Measurements from ENCODE around the gene INHBA.
A peak's percentile ranks its signal among the peaks of the same experiment; 100 is the strongest.

The INHBA gene

DNA sequence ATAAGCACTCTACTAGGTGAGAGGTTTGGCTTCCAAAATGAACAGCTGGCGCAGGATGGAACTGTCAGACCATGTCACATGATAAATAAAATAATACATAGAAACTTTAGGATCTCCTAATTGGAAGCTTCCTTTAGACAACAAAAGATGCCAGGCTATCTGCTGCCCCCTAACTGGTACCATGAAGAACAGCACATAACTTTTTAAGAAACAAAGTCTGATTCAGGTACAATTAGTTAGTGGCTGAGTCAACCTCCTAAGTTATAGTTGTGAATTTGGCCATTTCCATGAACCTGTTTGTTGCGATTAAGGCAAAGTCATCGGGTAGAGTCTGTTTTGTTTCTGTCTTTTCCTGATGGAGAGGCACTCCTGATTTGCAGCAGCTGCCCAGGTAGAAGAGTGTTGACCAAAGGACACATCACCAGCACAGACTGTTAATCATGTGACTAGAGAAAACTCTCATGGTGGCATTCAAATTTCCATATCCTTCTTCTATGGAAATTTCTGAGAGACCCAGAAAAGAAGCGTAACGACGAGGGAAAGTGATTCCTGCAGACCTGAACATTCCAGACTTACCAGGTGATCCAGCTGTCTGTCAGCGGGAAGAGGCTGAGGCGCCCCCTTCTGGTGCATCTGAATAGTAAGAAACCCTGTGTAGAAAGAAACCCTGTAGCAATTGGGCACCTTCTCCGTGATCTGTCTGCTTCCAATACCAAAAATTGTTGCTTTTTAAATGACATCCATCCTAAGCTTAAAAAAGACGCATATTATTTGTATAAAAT, 8.6 kb upstream of the INHBA start:
- DNase-seq (ENCODE audit: low spot score) = no peak

DNA sequence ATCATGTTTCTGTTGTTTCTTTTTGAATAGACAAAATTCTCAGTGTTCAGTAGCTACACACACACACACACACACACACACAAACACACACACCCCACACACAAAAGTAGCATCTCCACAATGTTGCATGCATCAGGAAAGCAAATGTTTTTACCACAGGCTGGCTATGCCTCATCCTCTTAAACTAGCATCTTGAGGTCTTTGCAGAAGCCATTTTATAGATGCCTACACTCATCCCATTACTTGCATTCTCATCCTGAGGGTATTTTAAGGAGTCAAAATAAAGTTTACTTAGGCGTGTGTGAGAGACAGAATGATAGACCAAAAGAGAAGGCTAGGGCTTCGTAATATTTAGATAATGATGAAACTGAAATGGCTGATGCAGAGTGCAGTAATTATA, 7.9 kb upstream of the INHBA start:
- DNase-seq (ENCODE audit: low spot score) = no peak

DNA sequence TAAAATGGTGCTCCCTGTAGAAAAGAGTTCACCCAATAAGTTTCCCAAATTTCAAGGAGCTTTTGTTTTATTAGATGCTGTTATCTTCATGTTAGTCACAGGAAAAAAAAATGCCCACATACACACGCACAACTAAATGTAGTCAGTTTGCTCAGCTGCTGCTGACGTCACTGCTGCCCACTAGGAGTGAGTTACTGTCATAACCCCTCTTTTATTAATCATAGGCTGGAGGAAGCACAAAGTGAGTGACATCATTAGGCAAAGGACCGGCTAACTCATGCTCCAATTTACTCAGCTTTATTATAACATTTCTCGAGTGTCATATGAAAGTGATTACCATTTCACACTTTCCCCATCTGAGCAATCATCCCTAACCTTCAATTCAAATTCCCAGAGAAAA, 6.7 kb upstream of the INHBA start:
- no peak for DNase-seq (ENCODE audit: low spot score)

DNA sequence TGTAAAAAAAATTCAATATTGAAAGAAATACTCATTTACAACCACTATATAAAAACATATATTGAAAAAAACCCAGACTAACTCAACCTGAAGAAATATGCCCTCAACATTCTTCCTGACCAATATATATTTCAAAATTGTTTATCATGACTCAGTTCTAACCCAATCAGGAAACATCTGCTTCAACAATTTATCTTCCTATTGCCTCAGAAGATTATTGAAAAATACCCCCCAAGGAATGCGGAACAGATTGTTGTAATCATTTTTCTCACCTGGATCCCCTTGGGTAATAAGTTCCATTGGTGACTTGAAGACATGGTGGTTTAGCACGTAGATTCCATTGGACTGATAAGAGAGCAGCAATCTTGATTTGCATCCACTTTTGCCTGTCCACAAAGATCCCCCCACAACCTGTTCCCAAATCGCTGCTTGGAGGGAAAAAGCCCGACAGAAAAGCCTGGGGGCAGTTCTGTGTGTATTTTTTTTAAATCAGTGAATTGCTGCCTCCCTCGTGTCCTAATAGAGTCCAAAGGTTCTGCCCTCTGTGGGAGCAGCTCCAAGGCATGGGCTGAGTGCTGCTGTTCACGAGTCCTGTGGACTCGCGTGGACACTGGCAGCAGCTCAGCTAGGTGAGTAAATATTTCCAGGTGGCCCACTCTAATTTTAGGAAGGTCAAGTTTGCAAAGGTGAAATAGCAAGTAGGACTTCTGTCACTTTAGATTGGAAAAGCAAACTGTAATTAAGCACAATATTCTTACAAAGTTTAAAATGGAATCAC, 5.9 kb upstream of the INHBA start:
- DNase-seq (ENCODE audit: low spot score) = no peak

DNA sequence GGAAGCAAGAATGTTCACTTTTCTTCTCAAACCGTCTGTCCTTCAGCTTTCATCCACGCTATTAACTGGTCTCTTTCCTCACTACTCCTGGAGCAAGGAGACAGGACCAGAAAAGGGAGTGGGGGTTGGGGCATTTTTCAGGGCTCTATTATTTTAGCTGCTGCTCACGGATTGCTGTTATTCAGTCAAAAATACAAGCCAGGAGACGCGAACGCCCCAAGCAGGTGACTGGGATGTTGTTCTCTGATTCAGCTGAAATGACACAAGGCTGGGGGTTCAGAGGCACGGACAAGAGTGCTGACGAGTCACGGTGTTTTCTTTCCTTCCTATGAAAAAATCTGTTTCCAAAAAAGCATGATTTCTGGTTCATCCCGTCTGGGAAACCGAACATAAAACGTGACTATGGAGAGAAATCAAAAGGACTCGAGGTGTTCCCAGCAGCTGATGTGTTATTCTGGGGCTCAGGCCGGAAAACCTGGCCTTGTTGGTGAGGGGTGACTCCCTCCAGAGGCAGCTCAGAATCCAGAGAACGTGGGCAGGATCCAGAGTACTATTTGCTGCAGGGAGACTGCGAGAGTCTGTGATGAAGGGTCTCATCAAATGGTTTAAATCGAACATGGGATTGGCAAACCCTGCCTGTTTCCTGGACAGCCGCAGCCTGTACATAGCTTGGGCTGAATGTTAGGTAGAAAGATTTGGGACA, 3.5 kb upstream of the INHBA start:
- no peak for DNase-seq (ENCODE audit: low spot score)

DNA sequence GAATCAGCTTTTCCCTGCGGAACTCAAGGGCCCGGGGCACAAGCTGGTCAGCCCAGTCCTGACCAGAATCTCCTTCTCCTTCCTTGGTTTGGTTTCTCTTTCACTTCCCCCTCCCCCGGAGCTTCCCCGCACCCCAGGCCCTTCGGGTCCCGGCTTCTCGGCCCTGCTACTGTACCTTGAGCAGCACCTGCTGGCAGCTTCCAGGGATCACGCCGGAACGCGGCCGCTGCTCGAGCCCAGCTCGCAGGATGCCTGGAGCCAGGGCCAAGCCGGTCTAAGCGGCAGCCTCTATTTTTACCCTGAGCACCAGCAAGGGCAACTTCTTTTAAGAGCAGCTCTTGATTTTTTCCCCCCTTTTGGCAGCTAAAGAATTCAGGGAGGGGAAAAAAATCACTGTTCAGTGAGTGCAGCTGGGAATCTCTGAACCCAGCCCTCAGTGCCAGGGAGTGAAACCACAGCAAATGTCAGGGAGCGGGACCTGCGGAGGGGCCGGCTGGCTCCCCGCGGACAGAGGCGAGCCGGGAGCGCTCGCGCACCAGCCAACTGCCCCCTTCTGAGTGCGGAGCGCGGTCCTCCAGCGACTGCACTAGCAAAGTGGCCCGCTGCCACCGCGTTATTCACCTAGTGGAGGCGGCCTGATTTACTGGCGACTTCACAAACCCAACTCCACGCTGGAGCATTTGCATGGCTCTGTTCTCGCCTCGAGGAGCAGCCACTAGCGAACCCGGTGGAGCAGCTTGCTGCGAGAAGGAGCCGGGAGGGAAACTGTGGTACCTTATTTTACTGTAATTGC, 2.4 kb upstream of the INHBA start:
- peak; percentile 32 for DNase-seq (ENCODE audit: low spot score)

DNA sequence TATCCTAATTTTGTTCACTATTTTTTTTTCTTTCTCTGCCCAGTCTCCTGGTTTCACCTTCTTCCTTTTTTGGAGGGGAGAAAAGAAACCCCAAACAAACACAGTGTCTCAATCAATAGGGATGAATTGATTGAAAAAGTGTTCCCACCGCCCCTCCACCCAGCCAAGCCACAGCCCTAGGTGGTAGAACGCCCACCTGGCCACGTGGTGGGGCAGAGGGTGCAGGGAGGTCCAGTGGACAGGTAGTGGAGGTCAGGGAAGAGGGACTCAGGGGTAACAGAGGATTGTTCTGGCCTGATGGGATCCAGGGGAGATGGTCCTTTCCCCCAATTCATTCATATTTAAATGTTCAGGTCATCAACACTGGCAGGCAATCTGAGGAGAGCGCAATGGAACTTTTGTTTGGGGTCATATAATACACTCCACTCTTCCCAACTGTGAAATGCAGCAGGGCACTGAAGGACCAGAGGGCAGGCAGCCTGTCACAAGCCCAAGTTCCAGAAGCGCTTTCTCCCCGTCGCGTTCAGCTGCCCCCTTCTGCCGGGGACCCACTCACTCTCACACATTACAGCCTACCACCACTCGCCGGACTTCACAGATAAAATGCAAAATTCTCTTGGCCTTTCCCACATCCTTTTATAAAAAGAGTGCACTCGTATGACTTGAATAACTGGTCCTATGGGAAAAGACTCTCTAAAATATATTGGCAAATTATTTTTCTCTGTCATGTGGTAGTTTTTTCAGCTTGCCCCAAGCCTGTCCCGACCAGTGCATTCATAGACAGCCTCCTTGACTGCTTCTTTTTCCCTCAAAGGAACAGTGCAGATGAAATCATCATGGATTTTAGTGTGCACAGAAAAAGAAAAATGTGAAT, 1.6 kb downstream of the INHBA start:
- no peak for DNase-seq (ENCODE audit: low spot score)

DNA sequence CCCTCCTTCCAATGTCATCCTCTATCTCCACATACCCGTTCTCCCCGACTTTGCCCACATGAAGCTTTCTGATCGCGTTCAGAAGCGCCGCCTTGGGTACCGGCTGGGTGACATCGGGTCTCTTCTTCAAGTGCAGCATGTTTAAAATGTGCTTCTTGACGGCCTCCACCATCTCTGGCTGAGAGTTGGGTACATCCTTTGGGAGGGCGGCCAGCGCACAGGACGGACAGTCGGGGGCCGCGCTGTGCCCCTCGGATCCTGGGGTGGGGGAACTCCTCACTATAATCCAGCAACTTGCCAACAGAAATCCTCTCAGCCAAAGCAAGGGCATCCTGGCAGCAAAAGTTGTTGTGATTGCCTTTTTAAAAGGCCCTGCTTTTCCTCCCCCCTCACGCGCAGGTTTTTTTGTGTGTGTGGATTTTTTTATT, 2.8 kb downstream of the INHBA start:
- DNase-seq (ENCODE audit: low spot score) = no peak

DNA sequence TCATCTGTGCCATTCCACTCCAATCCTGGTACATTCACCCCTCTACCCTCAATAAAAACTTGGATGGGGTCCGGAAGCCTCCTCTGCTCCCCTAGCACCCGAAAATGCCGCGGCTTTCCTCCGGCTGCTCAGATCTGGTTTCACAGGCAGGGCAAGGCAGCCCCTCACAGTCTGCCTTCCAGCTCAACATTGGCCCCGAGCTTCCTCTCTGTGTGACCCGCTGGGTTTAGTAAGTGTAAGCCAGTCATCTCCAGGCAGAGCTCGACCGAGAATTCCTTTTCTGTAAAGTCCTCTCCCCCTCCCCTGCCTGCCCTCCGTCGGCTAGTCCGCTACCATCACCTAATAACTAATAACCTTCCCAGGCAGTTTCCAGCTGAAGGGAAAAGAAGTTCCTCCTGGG, 3.4 kb downstream of the INHBA start:
- DNase-seq (ENCODE audit: low spot score) = no peak

DNA sequence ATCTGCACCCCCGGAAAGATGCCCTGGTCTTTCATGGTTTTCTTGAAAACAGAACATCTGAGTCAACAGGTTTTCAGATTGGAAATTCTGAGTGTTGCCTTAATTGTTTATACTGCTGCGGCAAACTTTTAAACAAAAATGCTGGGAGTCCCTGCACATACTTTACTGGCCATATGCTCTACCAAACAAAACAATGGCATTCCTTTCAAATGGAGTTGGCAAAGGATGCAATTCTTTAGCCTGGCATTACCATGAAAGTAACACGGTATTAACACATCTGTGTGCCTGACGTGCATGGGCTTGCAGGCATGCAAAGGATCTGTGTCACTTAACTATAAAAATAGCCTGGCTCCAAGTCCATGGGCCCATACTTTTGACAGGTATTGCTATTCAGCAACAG, 4.2 kb downstream of the INHBA start:
- DNase-seq (ENCODE audit: low spot score) = no peak

DNA sequence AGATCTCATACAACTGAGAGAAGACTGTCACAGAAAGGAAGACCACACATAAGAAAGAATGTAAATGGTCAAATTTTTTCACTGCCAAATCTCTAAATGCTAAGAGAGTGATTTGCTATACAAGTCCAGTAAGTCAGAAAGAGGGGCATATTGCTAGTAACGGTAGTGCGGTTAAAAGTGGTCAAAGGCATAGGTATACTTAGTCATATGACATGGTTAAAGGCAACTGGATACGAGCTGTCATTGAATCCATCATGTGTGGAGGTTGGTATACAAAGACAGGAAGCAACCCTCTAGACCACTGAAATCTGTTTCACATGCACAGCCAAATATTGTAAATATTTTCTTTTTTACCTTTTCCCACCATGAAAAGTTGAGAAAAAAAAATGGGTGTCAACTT, 4.8 kb downstream of the INHBA start:
- no peak for DNase-seq (ENCODE audit: low spot score)

DNA sequence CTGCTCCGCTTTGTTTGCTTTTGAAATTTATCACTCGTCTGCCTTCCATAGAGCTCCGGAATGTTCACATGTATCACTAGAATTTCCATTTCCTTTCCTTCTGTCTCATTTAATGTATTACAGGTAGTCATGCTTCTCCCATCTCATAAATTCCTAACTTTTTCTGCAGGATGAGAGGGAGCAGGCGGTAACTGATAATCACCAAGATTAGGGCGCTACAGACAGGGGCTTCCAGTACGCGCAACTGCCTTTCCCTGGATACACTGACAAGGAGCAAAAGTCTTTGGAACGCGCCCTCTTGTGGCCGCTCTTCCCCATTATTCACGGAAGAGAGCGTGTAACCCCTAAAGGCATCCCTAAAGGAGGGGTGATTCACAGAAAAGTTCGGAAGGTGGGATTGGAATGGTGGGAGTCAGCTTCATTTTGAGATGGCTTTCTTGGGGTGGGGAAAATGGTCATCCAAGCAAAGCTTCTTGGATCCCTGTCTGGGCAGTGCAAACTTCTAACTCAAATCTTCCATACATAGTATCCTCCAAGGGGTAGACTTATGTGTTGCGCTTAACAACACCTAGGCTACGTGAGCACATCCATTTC, 6.5 kb downstream of the INHBA start:
- DNase-seq (ENCODE audit: low spot score) = peak; percentile 4

DNA sequence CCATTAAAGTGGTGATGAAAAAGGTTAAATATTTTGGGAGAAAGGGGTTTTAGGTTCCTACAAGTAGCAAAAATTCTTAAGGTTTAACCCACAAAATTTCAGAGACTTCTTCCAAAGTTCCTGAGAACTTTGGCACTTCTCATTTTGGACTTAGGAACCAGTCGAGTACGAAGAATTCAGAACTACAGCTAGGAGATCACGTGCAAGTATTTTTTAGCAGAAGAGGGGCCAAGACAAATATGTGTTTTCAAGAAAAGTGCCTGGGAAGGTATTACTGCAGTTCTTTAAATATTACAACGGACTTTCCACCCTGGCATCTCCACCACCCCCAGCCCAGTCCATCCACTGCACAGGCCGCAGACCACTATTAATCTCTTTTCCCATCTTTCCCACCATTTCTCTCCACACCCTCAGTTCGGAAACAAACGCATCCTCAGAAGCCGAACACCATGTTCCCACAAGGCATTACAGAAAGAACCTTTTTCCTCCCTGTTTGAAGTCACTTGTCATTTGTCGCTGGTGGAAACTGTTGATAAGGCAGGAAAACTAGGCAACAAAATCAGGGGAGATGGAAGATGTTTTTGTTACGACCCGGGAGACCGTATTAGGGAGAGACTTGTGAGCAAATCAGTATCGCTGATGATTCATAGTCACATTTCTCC, 7.1 kb downstream of the INHBA start:
- no peak for DNase-seq (ENCODE audit: low spot score)

DNA sequence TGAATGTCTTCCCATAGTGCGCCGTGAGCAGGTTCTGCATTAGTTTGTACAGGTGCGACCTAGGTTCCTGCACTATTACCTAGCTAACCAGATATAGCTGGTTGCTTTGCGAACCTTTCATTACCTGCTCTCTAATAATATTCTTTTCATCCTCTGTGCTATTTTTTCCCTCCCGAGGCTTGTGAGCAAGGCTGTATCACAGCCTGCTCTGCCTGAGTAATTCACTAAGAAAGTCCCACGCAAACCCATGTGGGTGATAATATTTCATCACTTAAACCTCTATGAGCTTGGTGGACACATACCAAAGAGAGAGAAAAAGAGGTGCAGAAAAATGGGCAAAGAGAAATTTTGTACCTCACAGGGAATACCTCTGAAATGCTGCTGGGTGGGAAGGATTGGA, 8.4 kb downstream of the INHBA start:
- no peak for DNase-seq (ENCODE audit: low spot score)

DNA sequence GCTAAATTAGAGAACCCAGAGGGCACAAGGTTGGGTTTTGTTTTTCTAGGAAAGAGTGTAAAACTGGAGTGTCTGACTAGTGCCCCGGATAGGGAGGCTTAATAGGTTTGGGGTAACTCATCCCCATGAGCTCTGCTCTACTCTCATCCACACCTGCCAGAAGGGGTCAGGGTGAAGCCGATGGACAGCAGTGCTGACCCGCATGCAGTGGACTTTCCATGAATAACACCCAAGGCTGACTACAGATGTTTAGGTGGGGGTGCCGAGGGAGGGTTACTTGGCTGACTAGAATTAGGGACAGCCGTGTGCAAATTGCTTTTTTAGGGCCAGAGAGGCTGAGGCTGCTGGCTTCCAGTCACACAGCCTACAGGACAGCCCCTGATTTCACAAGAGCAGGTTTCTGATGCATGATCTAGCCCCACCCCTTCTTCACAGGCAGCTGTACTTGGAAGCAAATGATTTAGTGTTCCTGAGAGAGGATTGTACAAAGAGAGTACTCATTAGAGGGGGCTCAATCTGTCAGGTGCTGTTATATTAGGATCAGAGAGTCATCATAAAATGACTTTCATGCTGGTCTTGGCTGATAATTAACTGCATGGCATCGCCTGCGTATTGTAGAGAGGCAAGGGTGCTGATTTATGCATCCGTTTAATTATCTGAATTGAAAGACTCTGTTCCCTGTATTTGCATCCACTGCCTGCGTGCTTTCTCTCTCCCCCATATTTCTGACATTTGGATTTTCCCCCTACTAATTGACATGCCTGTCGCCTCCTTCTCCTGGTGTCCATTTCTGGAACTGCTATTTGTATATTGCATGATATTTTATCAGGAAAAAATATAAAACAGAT, 9.5 kb downstream of the INHBA start:
- no peak for DNase-seq (ENCODE audit: low spot score)

DNA sequence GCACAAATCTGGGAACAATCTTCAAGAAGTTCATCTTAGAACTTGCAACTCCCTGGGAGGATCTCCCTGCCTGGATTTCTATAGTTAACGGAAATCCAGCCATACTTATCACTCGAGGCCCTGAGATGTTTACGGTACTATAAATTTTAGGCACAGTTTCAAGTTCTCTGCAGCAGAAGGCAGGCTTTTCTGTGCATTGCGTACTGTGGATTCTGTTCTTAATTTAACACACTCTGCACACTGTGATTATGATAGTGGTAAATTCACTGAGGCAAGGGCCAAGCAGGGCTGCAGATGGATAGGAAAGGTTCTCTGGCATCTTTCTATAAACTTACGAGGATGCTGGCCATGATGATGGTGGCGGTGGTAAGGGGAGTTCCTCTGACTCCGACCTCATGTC, 10.6 kb downstream of the INHBA start:
- DNase-seq (ENCODE audit: low spot score) = no peak

DNA sequence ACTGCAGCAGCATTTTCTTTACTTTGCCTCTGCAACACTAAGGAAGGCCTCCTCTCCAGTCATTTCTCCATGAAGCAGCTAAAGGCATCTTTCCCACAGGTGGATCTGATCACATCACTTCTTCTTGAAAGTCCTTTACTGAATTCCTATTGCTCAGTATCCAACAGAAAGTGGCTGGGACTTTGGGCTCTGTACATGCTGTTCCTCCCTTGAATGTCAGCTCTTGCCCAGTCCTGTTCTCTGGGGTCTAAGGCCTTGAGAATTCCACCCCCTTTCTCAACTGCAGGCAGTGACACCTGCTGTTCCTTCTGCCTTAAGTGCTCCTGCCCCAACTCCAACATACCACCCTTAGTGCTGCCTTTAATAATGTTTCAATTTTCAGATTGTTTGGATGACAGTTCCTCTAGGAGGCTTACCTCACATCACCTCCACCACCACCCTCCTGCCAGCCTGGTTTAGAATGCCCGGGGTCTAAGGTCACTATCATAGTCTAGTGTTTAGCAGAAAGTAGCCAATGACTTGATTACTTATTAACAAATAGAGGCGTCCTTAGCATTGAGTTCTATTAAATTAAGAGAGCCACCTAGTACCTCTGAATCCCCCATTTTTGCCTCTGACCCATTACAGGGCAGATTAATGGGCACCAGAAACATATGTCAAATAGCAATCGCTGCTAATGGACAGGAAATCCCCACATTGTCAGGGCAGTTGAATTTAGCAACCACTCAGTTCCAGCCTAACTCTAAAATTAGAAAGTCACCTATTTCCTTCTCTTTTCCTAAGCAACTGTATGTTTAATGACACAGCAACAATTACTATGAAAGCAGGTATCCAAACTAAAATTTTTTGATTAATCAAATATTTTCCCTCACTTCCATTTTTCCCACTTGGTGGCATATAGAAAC, 11.4 kb downstream of the INHBA start:
- DNase-seq (ENCODE audit: low spot score) = no peak

DNA sequence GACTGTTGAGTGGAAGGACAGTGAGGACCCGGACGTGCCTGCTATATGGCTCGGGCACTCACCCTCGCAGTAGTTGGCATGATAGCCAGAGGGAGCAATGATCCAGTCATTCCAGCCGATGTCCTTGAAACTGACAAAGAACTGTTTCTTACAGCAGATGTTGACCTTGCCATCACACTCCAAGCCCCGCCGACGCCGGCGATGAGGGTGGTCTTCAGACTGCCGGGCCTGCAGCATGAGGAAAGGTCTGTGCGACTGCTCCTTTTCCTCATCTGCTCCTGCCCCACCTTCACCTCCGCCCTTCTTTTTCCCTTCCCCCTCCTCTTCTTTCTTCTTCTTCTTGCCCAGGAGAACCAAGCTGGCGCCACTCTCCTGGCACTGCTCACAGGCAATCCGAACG, 13.1 kb downstream of the INHBA start:
- DNase-seq (ENCODE audit: low spot score) = no peak

Measured in CD4-positive, alpha-beta T cell treated with Interleukin-2 at 100 ng/mL for 4 hours (primary cell).